Stimulated activated CD8-positive, alpha-beta memory T cell treated with anti-CD3 and anti-CD28 coated beads, Interleukin-15, amount 100 ng/mL, for 4 hours (primary cell): ENCODE data around the gene LMCD1.

Experiments used
- DNase-seq, 2 donors: peaks; one replicate each; pipeline ENCODE4 v3.0.0-alpha.2; 2020; ENCODE audit warnings: low read depth in 2 of 2

Gene LMCD1

GRCh38 chr3:8484409-8485140, 17.0 kb upstream of the LMCD1 start:
- DNase-seq = no peak

GRCh38 chr3:8485141-8485870, 16.3 kb upstream of the LMCD1 start:
- DNase-seq = no peak

GRCh38 chr3:8485943-8486342, 15.7 kb upstream of the LMCD1 start:
- DNase-seq = no peak

- DNase-seq = no peak
Observed at GRCh38 chr3:8486434-8486833, 15.2 kb upstream of the LMCD1 start.

GRCh38 chr3:8486936-8487335, 14.7 kb upstream of the LMCD1 start:
- DNase-seq = no peak

GRCh38 chr3:8488411-8488810, 13.2 kb upstream of the LMCD1 start:
- DNase-seq = no peak

- DNase-seq = no peak
Observed at GRCh38 chr3:8488877-8489276, 12.7 kb upstream of the LMCD1 start.

GRCh38 chr3:8489278-8489792, 12.3 kb upstream of the LMCD1 start:
- no peak for DNase-seq

GRCh38 chr3:8490079-8490552, 11.5 kb upstream of the LMCD1 start:
- no peak for DNase-seq

GRCh38 chr3:8491271-8492144, 10.1 kb upstream of the LMCD1 start:
- no peak for DNase-seq

- DNase-seq = no peak
Observed at GRCh38 chr3:8492744-8493511, 8.7 kb upstream of the LMCD1 start.

GRCh38 chr3:8493744-8494143, 7.9 kb upstream of the LMCD1 start:
- no peak for DNase-seq

- DNase-seq = no peak
Observed at GRCh38 chr3:8494327-8494726, 7.3 kb upstream of the LMCD1 start.

GRCh38 chr3:8497582-8497981, 4.0 kb upstream of the LMCD1 start:
- no peak for DNase-seq

GRCh38 chr3:8499181-8499611, 2.4 kb upstream of the LMCD1 start:
- no peak for DNase-seq

GRCh38 chr3:8500319-8500988, 1.2 kb upstream of the LMCD1 start:
- no peak for DNase-seq

- DNase-seq = no peak
Observed at GRCh38 chr3:8500989-8501370, 643 bp upstream of the LMCD1 start.

- DNase-seq = no peak
Observed at GRCh38 chr3:8503461-8503860, 1.8 kb downstream of the LMCD1 start.

GRCh38 chr3:8503871-8504610, 2.4 kb downstream of the LMCD1 start:
- no peak for DNase-seq

GRCh38 chr3:8504611-8504973, 3.0 kb downstream of the LMCD1 start:
- DNase-seq = no peak
